Measurements from ENCODE around the gene PAM16.

- TF ChIP-seq CTCF (IDR thresholded peaks at IDR 0.05 in 8 of 11, conservative IDR thresholded peaks at IDR 0.05 in 3 of 11) (no peak), POLR2AphosphoS5 (IDR thresholded peaks at IDR 0.05) (peak; percentile 33 to 77 (median 52)), POLR2A (IDR thresholded peaks at IDR 0.05) (no peak)
These were observed 25.2 kb upstream of the PAM16 start for GRCh38 chr16:4376126-4376892.
